ENCODE results near the gene EPHA5.

DNA sequence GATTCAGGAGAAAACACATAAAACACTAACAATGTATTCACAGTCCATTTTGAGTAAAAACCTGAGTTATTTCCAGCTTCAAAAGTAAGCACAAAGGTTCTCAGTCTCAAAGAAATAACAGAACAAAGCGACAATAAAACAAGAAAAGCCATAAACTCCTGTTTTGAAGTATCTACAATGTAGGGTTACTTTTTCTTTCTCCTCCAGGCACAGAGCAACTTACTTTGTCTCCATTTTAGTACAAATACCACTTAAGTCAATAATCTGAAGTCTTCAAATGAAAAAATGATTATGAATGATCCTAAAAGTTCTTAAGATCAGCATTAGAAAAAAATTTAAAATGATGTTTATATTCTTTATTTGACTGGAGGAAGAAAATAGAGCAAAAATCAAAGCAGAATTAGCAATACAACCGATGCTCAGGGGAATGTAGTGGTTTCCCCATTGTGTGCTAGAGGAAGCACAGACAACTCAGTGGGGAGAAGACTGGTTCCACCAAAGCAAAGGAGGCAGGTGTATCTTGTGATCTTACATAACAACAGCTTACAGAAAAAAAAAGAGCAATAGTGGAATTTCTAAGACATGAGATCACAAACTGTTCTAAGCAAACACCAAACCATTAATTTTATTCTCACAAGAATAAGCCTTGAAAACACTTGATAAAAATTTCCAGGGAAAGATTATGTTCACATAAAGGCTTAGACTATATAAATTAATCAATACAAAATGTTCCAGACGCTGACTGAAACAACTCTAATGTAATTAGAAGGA is 35.1 kb downstream of the EPHA5 start:
- TF ChIP-seq, protein P1, sequence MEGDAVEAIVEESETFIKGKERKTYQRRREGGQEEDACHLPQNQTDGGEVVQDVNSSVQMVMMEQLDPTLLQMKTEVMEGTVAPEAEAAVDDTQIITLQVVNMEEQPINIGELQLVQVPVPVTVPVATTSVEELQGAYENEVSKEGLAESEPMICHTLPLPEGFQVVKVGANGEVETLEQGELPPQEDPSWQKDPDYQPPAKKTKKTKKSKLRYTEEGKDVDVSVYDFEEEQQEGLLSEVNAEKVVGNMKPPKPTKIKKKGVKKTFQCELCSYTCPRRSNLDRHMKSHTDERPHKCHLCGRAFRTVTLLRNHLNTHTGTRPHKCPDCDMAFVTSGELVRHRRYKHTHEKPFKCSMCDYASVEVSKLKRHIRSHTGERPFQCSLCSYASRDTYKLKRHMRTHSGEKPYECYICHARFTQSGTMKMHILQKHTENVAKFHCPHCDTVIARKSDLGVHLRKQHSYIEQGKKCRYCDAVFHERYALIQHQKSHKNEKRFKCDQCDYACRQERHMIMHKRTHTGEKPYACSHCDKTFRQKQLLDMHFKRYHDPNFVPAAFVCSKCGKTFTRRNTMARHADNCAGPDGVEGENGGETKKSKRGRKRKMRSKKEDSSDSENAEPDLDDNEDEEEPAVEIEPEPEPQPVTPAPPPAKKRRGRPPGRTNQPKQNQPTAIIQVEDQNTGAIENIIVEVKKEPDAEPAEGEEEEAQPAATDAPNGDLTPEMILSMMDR (IDR thresholded peaks at IDR 0.05; ENCODE audit: insufficient read depth, low read depth, low read length) = no peak
- TF ChIP-seq EZH2 (IDR thresholded peaks at IDR 0.05; ENCODE audit: insufficient read depth, low read length) = no peak

All from astrocyte (in vitro differentiated cells and primary cell).